Smooth muscle cell (in vitro differentiated cells): ENCODE data around the gene CBARP. TPM values are rescaled to one million over a fixed set of nuclear protein-coding genes. Genes with fewer than 3 reads are reported as not detected.

Experiments
- DNase-seq: peaks from one replicate; lab custom pipeline; 2025; ENCODE audit not compliant: unreplicated experiment; lab: John Stamatoyannopoulos, UW
- H2AFZ ChIP-seq: fragments of 200-600 bp; sonication (generic); 2 replicates; pipeline ENCODE4 v1.6.0; 2016; ENCODE audit warnings: antibody characterized with exemption, low read depth, mild to moderate bottlenecking
- H3F3A ChIP-seq: fragments of 200-600 bp; sonication (generic); 2 replicates; pipeline ENCODE4 v1.6.0; 2017; ENCODE audit warnings: antibody characterized with exemption, low read depth
- H3K27ac ChIP-seq: fragments of 200-600 bp; sonication (generic); 2 replicates; pipeline ENCODE4 v1.5.1; 2016; ENCODE audit warnings: low read depth, mild to moderate bottlenecking
- H3K27me3 ChIP-seq: fragments of 200-600 bp; sonication (generic); 2 replicates; pipeline ENCODE4 v1.6.1; 2016; ENCODE audit warnings: low read depth, mild to moderate bottlenecking
- H3K36me3 ChIP-seq: fragments of 200-600 bp; sonication (generic); 2 replicates; pipeline ENCODE4 v1.5.1; 2016; ENCODE audit warnings: low read depth
- H3K4me1 ChIP-seq: fragments of 200-600 bp; sonication (generic); 2 replicates; pipeline ENCODE4 v1.5.1; 2016; ENCODE audit warnings: low read depth
- H3K4me2 ChIP-seq: fragments of 200-600 bp; sonication (generic); 2 replicates; pipeline ENCODE4 v1.6.0; 2016; ENCODE audit warnings: mild to moderate bottlenecking
- H3K4me3 ChIP-seq: fragments of 200-600 bp; sonication (generic); 2 replicates; pipeline ENCODE4 v1.5.1; 2016; ENCODE audit warnings: mild to moderate bottlenecking
- H3K79me2 ChIP-seq: fragments of 200-600 bp; sonication (generic); 2 replicates; pipeline ENCODE4 v1.6.0; 2016; ENCODE audit warnings: low read depth, mild to moderate bottlenecking
- H3K9ac ChIP-seq: fragments of 200-600 bp; sonication (generic); 2 replicates; pipeline ENCODE4 v1.6.0; 2016; ENCODE audit warnings: low read depth
- H3K9me3 ChIP-seq: fragments of 200-600 bp; sonication (generic); replicated peaks from 2 replicates; pipeline ENCODE4 v1.5.1; 2016; ENCODE audit warnings: low read depth
- H4K20me1 ChIP-seq: fragments of 200-600 bp; sonication (generic); 2 replicates; pipeline ENCODE4 v1.6.0; 2016; ENCODE audit warnings: low read depth
- CTCF ChIP-seq: fragments of 200-600 bp; sonication (generic); IDR thresholded peaks from 2 replicates; pipeline ENCODE4 v1.5.1; 2017; ENCODE audit warnings: borderline replicate concordance, mild to moderate bottlenecking, antibody characterized with exemption; ENCODE audit not compliant: insufficient read depth, poor library complexity, severe bottlenecking
- WGBS: methylation state at CpG from one replicate; pipeline ENCODE4 v1.1.7; 2016; ENCODE audit warnings: low lambda C conversion rate; 5-methylcytosine and 5-hydroxymethylcytosine counted together
- polyA plus RNA-seq: library from polyadenylated mRNA; unstranded; fragments of >200 nt; fragmentation: Nextera tagmentation; extraction: Ambion mirVana; gene quantifications from 2 replicates; pipeline ENCODE4 v1.2.1, GENCODE V29; 2016
- total RNA-seq: library from RNA; depleted of rRNA; stranded (reverse); fragments of >200 nt; gene quantifications from 2 replicates; pipeline ENCODE4 v1.2.3, GENCODE V29; 2014

The CBARP gene
- total and polyA plus RNA-seq, 2 experiments from 2014 or later: 2.7 to 10.5 TPM

GRCh38 chr19:1230783-1231489 is 6.9 kb downstream of the CBARP start:
- WGBS: 97% methylated on average over 16 of the region's 38 CpGs
- DNase-seq: no peak
- H3K9ac ChIP-seq: no peak overlapping the region
- no peak overlapping the region for H3K4me3 ChIP-seq
- H3K4me2 ChIP-seq: no peak overlapping the region
- H3K36me3 ChIP-seq: no peaks in the 10 kb centered on the region
- TF ChIP-seq CTCF: no peak
- H3K79me2 ChIP-seq: peaks cover 4% of the 10 kb centered on the region
- H3K9me3 ChIP-seq: no peaks in the 10 kb centered on the region
- no peaks in the 10 kb centered on the region for H3K27me3 ChIP-seq
- no peak overlapping the region for H3K27ac ChIP-seq
- H2AFZ ChIP-seq: no peak overlapping the region
- H3K4me1 ChIP-seq: no peaks in the 10 kb centered on the region
- H4K20me1 ChIP-seq: peaks cover 51% of the 10 kb centered on the region
- H3F3A ChIP-seq: peaks cover 8% of the 10 kb centered on the region

- Histone ChIP-seq H3K79me2 (no peaks in the 10 kb centered on the region), H3K4me3 (no peak overlapping the region), H4K20me1 (peaks cover 50% of the 10 kb centered on the region), H3K9me3 (no peaks in the 10 kb centered on the region), H3K27ac (no peak overlapping the region), H3F3A (peaks cover 8% of the 10 kb centered on the region), H3K4me1 (no peaks in the 10 kb centered on the region), H3K4me2 (no peak overlapping the region), H3K9ac (no peak overlapping the region), H2AFZ (no peak overlapping the region), H3K27me3 (no peaks in the 10 kb centered on the region), H3K36me3 (no peaks in the 10 kb centered on the region)
- no peak for DNase-seq
- 94% methylated on average over 43 of the region's 61 CpGs for WGBS
- no peak for TF ChIP-seq CTCF
Observed at GRCh38 chr19:1229924-1230782, 7.7 kb downstream of the CBARP start.

GRCh38 chr19:1229056-1229923 is 8.5 kb downstream of the CBARP start:
- no peaks in the 10 kb centered on the region for H3K36me3 ChIP-seq
- no peak overlapping the region for H2AFZ ChIP-seq
- no peaks in the 10 kb centered on the region for H3K27me3 ChIP-seq
- H3F3A ChIP-seq: peaks cover 8% of the 10 kb centered on the region
- no peaks in the 10 kb centered on the region for H3K79me2 ChIP-seq
- no peaks in the 10 kb centered on the region for H3K4me1 ChIP-seq
- H3K9me3 ChIP-seq: no peaks in the 10 kb centered on the region
- DNase-seq: no peak
- peaks cover 52% of the 10 kb centered on the region for H4K20me1 ChIP-seq
- no peak overlapping the region for H3K9ac ChIP-seq
- no peak for TF ChIP-seq CTCF
- H3K27ac ChIP-seq: no peak overlapping the region
- H3K4me3 ChIP-seq: no peak overlapping the region
- H3K4me2 ChIP-seq: no peak overlapping the region
- WGBS: 98% methylated on average over 89 of the region's 158 CpGs
